ENCODE data around the gene TYW5. TPM values are rescaled to one million over a fixed set of nuclear protein-coding genes. Genes with fewer than 3 reads are reported as not detected.
A peak's percentile ranks its signal among the peaks of the same experiment; 100 is the strongest.

The TYW5 gene
- polyA plus RNA-seq, 1 donor (not counting 4 experiments of a cell fraction or from before 2014, with no cell fraction given): 9.9 TPM

GRCh38 chr2:199982126-199982843 is 27.0 kb upstream of the TYW5 start:
- H3K9me3 ChIP-seq (ENCODE audit: control insufficient read depth, low read depth, low read length): no peaks in the 10 kb centered on the region
- no peaks in the 10 kb centered on the region for H3K27me3 ChIP-seq (ENCODE audit: control insufficient read depth, extremely low read depth, insufficient read depth, low read length)
- H3K27ac ChIP-seq (ENCODE audit: control insufficient read depth, insufficient read depth, low read length): no peak overlapping the region
- no peak for FAIRE-seq
- no peak for DNase-seq (ENCODE audit: low read depth, low spot score)
- no peak overlapping the region for H3K4me3 ChIP-seq (ENCODE audit: control insufficient read depth in 2 of 3, extremely low read depth in 1 of 3, insufficient read depth in 2 of 3, low read depth in 1 of 3, low read length in 3 of 3)
- dilution Hi-C loops (cut with MboI; ENCODE audit: extremely low pct_ligation_motif_present, low sequenced_read_pairs): no loop called here
- H4K20me1 ChIP-seq (ENCODE audit: control insufficient read depth, extremely low read depth, insufficient read depth, low read length): no peaks in the 10 kb centered on the region
- H3K9ac ChIP-seq (ENCODE audit: control insufficient read depth, extremely low read depth, insufficient read depth, low read length): no peak overlapping the region
- H3K79me2 ChIP-seq (ENCODE audit: control insufficient read depth, insufficient read depth, low read length): no peaks in the 10 kb centered on the region
- H3K4me2 ChIP-seq (ENCODE audit: control insufficient read depth, extremely low read depth, insufficient read depth, low read depth, low read length): no peak overlapping the region
- peak overlapping the region; percentile 50 for H2AFZ ChIP-seq (ENCODE audit: control insufficient read depth, low read length)
- TF ChIP-seq EZH2 (IDR thresholded peaks at IDR 0.05; ENCODE audit: low read length) (no peak), CTCF (optimal IDR thresholded peaks at IDR 0.05 in 1 of 3, IDR thresholded peaks at IDR 0.05 in 1 of 3, conservative IDR thresholded peaks at IDR 0.05 in 1 of 3; ENCODE audit: extremely low read depth in 1 of 3, insufficient read depth in 2 of 3, low read length in 3 of 3) (no peak)
- peaks cover 17% of the 10 kb centered on the region for H3K4me1 ChIP-seq (ENCODE audit: control insufficient read depth, extremely low read depth, insufficient read depth, low read length)
- H3K36me3 ChIP-seq (ENCODE audit: control insufficient read depth in 2 of 2, extremely low read depth in 1 of 2, insufficient read depth in 2 of 2, low read length in 2 of 2): no peaks in the 10 kb centered on the region
- no peaks in the 10 kb centered on the region for H3K9me1 ChIP-seq (ENCODE audit: control insufficient read depth, extremely low read depth, insufficient read depth, low read length)

GRCh38 chr2:199979832-199980628 is 24.7 kb upstream of the TYW5 start:
- dilution Hi-C loops (cut with MboI; ENCODE audit: extremely low pct_ligation_motif_present, low sequenced_read_pairs): no loop called here
- TF ChIP-seq EZH2 (IDR thresholded peaks at IDR 0.05; ENCODE audit: low read length): no peak
- peak; percentile 73 to 79 (median 74) for TF ChIP-seq CTCF (optimal IDR thresholded peaks at IDR 0.05 in 1 of 3, IDR thresholded peaks at IDR 0.05 in 1 of 3, conservative IDR thresholded peaks at IDR 0.05 in 1 of 3; ENCODE audit: extremely low read depth in 1 of 3, insufficient read depth in 2 of 3, low read length in 3 of 3)
- no peak overlapping the region for H2AFZ ChIP-seq (ENCODE audit: control insufficient read depth, low read length)
- H3K27ac ChIP-seq (ENCODE audit: control insufficient read depth, insufficient read depth, low read length): no peak overlapping the region
- no peaks in the 10 kb centered on the region for H3K9me3 ChIP-seq (ENCODE audit: control insufficient read depth, low read depth, low read length)
- FAIRE-seq (peak; percentile 46), DNase-seq (ENCODE audit: low read depth, low spot score) (no peak)
- H3K4me1 ChIP-seq (ENCODE audit: control insufficient read depth, extremely low read depth, insufficient read depth, low read length): peaks cover 22% of the 10 kb centered on the region
- no peaks in the 10 kb centered on the region for H3K27me3 ChIP-seq (ENCODE audit: control insufficient read depth, extremely low read depth, insufficient read depth, low read length)
- no peak overlapping the region for H3K9ac ChIP-seq (ENCODE audit: control insufficient read depth, extremely low read depth, insufficient read depth, low read length)
- no peak overlapping the region for H3K4me3 ChIP-seq (ENCODE audit: control insufficient read depth in 2 of 3, extremely low read depth in 1 of 3, insufficient read depth in 2 of 3, low read depth in 1 of 3, low read length in 3 of 3)
- no peaks in the 10 kb centered on the region for H3K36me3 ChIP-seq (ENCODE audit: control insufficient read depth in 2 of 2, extremely low read depth in 1 of 2, insufficient read depth in 2 of 2, low read length in 2 of 2)
- no peaks in the 10 kb centered on the region for H3K9me1 ChIP-seq (ENCODE audit: control insufficient read depth, extremely low read depth, insufficient read depth, low read length)
- H3K4me2 ChIP-seq (ENCODE audit: control insufficient read depth, extremely low read depth, insufficient read depth, low read depth, low read length): peak overlapping the region; percentile 30
- no peaks in the 10 kb centered on the region for H3K79me2 ChIP-seq (ENCODE audit: control insufficient read depth, insufficient read depth, low read length)
- no peaks in the 10 kb centered on the region for H4K20me1 ChIP-seq (ENCODE audit: control insufficient read depth, extremely low read depth, insufficient read depth, low read length)

Measured in keratinocyte (primary cell).